CD4-positive, alpha-beta T cell treated with Interleukin-2 at 100 ng/mL for 4 hours (primary cell): ENCODE measurements around the gene CPNE4.

Source experiments
- DNase-seq: peaks from one replicate; pipeline ENCODE4 v3.0.0-alpha.2; 2020; ENCODE audit warnings: low spot score

The CPNE4 gene

DNA sequence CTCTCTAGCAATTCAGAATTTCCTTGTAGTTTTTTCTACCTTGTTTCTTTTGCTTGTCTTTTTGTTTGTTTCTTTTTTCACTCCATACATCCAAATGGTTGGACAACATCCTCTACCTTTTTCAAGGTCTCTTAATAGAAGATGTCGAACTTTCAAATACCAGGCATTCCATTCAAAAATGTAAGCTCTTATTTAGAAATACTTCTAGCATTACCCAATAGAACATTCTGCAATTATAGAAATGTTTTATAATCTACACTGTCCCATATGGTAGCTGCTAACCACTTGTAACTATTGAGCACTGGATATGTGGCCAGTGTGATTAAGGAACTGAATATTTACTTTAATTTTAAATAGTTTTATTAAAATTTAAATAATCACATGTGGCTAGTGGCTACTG lies 335.8 kb downstream of the CPNE4 start:
- no peak for DNase-seq

DNA sequence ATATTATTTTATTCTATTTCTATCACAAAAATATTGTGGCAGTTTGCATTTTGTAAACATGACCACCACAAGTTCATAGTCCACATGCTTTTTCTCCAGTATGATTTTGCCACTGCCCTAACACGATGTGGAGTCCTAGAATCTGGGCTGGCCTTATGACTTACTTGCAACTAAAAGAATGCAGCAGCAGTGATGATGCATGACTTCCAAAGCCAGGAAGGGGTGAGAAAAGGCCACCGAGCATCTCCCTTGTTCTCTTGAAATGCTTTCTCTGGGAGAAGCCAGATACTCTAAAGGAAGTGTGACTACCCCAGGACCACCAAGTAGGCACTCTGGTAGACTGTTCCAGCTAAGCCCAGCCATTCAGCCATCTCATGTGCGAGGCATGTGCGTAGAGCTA lies 340.4 kb downstream of the CPNE4 start:
- DNase-seq = no peak

DNA sequence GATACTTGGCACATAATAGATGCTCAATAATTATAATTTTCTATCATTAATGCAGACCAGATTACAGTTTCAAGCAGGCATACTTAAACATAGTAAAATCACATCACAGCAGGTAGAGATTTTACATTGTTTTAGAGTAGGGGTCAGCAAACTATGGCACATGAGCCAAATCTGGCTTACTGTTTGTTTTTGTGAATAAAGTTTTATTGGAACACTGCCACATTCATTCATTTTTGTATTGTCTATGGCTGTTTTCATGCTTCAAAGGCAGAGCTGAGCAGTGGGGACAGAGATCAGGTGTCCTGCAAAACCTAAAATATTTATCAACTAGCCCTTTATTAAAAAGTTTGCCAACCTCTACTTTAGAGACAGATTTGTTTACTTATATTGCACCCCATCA lies 342.5 kb downstream of the CPNE4 start:
- DNase-seq = no peak

DNA sequence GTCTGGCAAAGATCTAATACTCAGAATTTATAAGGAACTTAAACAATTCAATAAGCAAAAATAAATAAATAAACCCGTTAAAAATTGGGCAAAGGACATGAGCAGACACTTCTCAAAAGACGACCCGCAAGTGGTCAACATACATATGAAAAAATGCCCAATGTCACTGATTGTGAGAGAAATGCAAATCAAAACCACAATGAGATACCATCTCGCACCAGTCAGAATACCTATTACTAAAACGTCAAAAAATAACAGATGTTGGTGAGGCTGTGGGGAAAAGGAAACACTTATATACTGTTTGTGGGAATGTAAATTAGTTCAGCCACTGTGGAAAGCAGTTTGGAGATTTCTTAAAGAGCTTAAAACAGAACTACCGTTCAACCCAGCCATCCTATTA lies 344.0 kb downstream of the CPNE4 start:
- DNase-seq = no peak

DNA sequence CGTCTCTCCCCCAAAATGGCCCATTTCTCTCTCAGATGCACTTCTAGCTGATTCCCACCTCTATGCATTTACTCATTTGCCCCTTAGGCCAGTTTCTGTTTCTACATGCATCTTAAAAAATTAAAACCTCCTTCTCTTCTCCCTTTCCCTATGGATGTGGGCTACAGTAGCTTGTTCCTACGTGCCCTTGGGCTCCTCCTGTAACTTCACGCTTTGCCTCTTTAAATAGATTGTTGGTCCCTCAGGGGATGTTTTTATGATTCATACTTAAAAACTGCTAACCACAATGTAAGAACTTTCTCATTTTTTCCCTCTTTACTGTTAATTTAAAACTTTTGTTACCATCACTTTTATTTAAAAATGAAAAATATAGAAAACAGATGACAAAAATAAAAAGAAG lies 346.4 kb downstream of the CPNE4 start:
- DNase-seq = no peak

DNA sequence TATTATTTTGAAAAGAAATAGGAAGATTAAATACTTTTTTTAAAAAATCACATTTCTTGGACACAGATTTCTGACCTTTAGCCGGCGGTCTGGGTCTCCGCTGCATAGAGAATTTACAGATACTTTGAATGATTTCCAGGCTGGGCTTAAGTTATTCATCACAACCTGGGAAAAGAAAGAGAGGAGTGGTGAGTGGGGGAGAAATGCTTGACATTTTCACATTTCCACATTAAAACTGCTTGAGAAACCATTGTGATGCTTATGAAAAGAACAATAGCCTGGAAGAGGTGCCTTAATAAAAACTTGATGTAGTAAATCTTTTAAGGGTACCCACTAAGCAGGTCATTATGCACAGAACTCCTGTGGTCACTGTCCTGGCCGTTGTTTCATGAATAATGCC lies 365.2 kb downstream of the CPNE4 start:
- no peak for DNase-seq

DNA sequence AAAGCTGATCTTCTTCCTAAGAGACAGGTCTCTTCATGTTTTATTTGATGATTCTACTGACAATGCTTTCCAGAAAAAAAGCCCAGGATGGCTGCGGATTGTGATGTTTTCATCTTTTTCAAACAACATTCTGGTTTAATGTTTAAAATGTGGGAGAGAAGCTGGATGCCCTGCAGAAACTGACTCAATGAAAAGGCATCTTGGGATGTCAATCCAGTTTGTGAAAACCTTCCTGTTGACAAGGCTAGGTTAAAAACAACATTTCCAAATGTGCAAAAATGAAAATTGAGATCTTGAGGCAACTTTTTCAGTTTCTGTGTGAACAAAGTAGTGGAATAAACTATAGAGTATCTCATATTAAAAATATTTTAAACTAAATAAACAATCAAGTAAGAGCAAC lies 376.0 kb downstream of the CPNE4 start:
- no peak for DNase-seq

DNA sequence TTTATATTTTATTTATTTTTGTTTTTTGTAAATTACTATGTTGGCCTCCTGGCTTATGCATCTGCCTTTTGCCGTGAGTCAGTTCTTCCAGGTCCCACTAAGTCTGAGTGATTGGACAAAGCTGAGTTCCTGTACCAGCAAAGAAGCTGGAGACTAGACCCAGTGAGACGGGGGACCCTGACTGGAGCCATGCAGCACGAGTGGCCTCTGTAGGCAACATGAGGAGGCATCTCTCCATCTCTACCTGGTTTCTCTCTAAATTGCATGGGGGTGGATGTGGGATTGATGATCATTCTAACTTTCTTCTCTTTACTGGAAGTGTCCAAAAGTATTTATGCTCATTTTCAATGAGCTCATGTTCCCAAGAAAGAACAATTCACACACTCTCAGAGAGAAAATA lies 376.7 kb downstream of the CPNE4 start:
- no peak for DNase-seq

DNA sequence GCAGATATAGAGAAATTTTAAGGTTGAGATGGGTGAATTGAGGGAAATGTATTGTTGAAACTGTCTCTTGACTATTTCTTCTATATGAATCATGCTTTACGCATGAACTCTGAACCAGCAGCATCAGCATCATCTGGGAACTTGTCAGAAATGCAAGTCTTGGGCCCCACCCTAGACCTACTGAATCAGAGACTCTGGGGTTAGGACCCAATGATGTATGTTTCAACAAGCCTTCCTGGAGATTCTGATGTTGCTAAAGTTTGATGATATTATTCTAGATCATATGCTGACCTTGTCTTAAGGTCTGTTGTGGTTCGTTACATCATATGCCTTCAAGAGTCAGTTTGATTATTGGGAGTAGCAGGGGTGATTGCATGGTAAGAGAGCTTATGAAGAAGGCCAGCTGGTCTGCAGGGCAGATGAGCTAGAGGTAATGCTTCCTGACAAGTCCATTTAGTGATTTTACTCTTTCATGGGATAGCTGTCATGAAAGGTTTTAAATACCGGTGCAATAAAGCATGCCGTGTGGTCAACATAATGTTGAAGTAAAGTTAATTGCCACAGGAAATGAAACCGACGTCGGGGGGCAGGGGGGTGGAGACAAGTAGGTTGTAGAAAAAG lies 379.6 kb downstream of the CPNE4 start:
- DNase-seq = no peak

DNA sequence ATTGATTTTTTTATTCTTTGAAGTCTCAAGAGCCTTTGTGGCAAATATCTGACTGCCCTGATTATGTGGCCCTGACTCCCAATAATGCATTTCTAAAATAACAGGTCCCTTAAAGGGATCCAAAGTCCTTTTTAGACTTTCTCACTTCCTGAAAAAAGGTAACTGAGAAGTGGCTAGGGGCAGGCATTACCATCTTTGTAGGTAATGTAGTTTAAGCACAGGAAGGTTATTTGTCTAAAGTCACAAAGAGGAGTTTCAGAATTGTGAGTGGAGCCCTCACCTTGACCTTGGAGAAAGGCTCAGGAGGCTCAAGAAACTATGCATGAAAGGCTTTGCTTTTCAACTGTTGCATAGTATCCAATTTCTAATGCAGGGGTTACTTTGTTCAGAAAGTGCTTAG lies 389.2 kb downstream of the CPNE4 start:
- no peak for DNase-seq

DNA sequence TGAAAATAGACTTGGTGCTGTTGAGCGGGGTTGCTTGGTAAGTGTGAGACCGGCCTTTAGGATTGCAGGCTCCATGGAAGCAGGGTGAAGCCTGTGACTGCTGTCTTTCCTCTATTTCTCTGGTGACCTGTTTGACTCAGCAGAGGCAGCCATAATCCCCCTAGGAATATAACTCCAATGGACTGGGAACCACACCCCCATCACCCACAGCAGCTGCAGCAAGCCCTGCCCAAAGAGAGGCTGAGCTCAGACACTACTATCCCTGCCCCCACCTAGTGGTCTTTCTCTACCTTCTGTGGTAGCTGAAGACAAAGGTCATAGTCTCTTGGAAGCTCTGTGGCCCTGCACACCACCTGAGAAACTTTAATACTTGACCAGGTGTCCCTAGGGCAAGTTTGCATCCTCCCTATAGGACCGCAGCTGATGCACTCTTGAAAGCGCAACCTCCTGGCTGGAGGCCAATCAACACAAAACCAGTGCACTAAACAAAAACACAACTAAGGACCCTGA lies 398.5 kb downstream of the CPNE4 start:
- no peak for DNase-seq

DNA sequence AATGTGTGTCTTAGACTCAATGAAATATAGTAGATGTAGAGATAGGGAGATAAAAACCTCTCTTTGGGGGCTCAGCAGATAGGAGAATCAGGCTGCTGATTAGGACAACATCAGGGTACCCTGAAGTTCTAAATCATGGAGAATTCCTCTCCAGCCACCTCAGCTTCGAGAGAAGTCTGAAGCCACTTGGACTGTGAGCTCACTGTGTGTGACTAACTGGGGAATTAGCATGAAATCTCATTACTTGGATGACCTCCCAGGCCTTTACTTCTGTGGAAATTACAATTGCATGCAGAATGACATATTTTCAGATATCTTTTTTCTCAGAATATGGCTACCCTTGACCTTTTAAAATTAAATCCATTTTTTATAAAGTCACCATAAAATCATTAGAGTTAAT lies 404.0 kb downstream of the CPNE4 start:
- no peak for DNase-seq

DNA sequence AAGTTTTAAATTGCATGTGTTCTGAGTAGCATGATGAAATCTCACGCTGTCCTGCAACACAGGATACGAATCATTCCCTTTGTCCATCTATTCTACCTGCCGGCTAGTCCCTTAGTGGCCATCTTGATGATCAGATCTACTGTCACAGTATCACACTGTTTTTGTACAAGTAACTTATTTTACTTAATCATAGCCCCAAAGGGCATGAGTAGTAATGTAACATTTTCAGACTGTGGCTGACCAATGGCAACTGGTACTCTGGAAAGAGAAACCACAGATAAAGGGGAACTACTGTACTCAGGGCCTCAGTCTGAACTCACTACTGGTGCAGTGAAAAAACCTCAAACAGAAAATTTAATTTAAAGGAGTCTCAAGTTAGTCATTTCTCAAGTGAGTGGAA lies 404.7 kb downstream of the CPNE4 start:
- DNase-seq = no peak

DNA sequence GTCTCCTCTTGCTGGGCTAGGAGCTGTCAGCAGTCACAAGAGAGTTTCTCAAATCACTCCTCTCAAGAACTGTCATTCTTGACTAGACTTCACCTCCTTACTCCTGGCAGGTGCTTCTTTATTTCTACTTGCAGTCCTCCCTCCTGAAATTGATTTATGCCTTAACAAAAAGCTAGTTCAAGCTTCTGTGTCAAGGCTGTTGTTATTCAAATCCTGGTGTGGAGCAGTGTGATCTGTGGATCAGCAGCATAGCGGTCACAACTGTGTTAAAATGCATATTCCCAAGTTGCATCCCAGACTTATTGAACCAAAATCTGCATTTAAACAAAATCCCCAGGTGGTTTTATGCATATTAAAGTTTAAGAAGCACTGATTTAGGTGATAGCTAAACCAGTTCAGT lies 411.4 kb downstream of the CPNE4 start:
- no peak for DNase-seq

DNA sequence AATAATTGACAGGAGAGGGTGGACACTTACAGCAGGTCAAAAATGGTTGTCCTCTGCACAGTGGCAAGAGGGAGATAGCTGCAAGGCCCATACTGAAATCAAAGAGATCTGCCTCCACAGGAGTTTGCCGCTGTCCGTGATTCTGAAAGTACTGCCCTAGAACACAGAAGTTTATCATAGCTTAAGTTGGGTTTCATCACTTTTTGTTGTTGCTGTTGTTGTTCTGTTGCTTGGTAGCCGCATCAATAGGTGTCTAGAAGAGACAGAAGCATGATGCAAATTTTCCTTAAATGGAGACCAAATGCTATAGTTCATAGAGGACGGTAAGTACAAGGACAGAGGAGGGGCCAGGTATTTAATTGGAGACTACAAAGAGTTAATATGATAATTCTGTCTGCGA lies 412.1 kb downstream of the CPNE4 start:
- no peak for DNase-seq

DNA sequence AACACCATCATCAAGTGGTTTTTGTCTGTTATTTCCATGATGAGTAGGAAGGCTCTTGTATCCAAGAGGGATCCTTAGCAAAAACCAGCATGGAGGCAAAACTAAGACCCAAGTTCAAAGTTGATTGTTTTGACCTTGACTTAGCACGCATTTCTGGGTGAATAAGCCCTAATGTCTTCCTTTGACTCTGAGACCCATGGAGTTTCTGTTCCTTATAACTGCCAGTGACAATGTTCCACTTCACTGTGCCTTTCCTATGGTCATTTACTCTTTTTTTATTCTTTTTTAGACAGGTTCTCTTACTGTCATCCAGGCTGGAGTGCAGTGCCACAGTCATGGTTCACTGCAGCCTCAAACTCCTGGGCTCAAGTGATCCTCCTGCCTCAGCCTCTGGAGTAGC lies 413.8 kb downstream of the CPNE4 start:
- DNase-seq = no peak

DNA sequence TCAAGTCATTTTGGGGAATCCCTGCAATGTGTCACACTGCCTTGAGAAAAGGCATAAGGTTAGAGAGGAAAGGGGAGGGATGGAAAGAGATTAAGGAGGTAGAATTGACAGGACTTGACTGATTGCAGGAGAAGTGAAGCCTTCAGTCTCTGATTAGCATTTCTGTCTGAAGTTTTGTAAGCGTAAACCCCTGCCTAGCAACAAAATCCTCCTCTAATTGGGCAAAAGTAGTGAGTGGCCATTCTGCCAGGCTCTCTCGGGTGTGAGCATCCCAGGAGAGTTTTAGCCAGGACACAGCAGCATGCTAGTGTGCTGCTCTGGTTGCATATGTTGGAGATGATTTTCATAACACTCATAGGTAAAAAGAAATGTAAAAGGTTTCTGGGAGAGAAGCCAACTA lies 415.0 kb downstream of the CPNE4 start:
- no peak for DNase-seq

DNA sequence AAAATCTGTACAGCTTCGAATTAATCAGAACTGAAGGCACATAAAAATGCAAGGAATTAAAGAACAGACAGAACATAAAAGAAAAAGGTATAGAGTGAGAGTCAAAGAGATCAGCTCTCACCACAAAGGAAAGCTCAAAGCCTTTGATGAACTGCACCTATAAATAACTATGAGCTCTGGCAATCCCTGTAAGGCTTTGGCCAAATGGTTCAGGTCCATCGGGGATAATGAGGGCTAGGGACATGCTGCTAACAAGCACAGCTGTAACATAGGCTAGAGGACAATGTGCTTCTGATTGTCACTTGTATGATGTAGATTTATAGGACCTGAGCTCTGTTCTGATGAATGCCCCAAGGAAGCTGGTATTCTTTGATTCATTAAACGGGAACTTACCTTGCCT lies 418.1 kb downstream of the CPNE4 start:
- no peak for DNase-seq

DNA sequence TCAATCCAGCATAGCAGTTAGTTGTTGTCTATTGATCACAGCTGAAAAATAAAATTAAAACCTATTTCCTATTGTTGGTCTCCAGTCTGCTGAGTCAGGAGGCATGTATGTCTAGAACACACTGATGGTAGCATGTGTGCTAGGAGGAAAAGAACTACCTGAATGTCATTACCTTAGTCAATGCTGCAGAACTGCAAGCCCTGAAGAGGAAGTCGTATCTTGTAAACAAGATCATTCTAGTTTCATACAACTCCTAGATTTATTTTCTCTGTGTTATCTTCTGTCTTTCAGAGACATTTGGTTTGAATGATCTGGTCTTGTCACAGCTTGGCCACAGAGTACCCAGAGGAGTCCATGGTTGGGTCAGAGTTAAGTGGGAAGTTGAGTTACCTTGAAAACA lies 422.1 kb downstream of the CPNE4 start:
- no peak for DNase-seq

DNA sequence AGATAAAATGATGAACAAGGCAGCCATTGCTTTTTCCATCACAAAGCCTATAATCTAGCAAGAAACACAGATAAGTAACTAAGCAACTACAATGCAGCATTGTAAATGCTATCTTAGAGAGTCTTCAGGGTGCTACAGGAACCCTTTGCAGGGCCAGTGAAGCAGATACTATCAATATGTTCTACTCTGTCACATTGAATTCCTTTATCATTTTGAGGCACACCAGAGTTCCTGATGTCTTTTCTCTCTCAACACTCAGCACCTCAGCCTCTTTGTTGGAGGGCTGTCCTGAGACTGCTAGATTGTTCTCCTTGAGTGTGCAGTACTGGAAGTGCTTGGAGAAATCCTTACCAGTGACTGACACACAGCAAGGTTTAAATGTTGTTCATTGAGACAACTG lies 424.6 kb downstream of the CPNE4 start:
- DNase-seq = no peak

DNA sequence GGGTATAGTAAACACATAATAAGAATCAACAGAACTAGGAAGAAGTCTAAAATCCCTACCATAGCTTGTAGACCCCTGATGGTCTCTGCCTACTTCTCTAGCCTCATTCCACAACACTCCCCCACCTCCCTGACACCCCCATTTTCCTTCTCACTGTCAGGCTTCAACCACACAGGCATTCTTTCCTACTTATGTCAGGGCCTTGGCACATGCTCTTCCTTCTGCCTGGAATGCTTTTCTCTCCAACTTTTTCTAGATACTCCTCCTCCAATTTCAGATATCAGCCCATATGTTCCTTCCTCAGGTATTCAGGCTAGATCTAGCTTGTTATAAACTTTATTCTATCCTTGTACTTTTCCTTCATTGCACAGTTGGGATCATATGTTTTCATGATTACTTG lies 426.1 kb downstream of the CPNE4 start:
- DNase-seq = no peak

DNA sequence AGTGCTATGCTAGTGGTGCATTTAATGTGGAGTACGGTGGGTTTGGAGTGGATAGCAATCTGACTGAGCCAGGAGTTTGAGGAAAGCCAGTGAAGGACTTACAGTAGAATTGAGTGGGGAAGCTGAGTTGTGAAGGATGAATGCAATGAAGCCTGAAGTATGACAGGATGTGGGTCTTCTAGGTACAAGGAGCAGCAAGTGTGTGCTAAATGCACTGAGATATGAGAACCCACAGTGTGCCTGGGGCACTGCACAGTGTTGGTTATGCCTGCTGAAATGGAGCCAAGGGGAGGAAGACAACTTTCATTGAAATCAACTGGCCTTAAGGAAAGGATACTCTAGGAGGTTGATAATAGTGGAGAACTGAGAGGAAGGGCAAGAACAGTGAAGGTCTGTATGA lies 426.5 kb downstream of the CPNE4 start:
- DNase-seq = no peak

DNA sequence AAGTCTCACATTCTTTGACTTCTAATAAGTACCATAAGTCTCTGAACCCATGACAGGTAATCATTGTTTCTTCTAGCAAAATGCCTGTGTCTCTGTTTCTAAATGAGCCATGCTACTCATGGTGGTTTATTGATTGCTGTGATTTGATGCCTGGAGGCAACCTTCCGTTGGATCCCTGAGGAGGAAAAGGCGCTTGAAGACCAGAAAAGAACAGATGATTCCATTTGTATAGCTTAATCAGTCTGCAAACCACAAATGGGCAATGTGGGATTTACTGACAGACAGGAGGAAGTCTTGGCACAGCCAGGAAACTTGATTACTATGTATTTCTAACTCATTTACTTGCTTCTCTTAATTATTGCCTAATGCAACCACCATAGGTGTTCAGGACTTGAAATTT lies 428.9 kb downstream of the CPNE4 start:
- DNase-seq = no peak

DNA sequence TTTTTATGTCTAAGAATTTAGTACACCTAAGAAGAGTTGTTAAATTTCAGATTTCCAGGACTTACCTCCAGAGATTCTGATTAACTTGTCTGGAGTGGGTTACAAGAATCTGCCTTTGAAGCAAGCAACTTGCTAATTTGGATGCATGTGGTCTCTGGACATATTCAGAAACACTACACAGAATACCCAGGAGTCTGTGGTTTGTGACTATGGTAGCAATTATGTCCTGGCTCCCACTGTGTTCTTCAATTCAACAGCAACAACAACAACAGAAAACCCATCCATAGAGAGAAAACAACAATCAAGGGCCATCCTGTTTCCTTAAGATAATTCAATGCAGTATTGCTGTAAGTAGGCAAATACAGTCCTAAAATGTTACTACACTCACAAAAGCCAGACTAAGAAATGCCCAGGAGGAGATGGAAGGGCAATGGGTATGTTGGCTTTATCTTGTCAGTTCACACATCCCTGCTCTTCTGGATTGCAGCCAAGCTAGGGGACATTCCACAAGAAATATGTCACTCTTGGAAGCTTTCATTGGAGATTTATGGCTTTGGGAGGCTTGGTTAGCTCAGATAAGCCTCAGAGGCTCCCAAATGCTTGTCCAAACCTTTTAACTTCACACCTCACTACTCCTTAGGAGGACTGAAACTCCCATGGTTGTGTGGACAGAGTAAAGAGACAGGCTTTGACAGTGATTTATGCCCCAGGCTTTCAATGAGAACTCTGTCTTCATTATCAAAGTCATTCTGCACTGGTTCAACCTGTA lies 432.6 kb downstream of the CPNE4 start:
- DNase-seq = no peak
